ENCODE data around the gene RIPOR3.

DNA sequence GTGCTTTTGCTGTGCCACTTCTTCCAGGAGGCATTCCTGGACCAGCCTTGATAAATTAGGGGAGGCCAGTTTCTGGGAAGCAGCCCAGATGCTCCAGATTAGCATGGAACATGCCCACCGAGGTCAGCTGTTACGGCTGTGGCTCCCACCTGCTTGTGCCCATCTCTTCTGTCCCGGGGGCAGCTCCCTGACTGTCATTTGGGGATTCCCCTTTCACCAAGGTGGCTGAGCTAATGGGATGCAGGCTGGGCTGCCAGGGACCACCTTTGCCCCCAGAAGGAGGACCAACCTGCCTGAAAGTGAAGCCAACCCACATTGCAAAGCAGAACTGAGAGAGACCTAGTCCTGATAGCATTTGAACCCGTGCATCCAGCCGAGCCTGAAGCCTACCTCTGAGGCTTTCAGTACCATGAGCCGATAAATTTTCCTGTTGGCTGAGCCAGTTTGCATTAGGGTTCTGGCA, 95.9 kb downstream of the RIPOR3 start:
- TF ChIP-seq, protein P1, sequence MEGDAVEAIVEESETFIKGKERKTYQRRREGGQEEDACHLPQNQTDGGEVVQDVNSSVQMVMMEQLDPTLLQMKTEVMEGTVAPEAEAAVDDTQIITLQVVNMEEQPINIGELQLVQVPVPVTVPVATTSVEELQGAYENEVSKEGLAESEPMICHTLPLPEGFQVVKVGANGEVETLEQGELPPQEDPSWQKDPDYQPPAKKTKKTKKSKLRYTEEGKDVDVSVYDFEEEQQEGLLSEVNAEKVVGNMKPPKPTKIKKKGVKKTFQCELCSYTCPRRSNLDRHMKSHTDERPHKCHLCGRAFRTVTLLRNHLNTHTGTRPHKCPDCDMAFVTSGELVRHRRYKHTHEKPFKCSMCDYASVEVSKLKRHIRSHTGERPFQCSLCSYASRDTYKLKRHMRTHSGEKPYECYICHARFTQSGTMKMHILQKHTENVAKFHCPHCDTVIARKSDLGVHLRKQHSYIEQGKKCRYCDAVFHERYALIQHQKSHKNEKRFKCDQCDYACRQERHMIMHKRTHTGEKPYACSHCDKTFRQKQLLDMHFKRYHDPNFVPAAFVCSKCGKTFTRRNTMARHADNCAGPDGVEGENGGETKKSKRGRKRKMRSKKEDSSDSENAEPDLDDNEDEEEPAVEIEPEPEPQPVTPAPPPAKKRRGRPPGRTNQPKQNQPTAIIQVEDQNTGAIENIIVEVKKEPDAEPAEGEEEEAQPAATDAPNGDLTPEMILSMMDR (IDR thresholded peaks at IDR 0.05) = no peak
- TF ChIP-seq CBX2 (IDR thresholded peaks at IDR 0.05; ENCODE audit: borderline replicate concordance, low read depth) (no peak), POLR2A (IDR thresholded peaks at IDR 0.05; ENCODE audit: low read length) (no peak), CHD4 (IDR thresholded peaks at IDR 0.05; ENCODE audit: borderline replicate concordance) (no peak), NR3C1 (IDR thresholded peaks at IDR 0.05) (no peak), CEBPB (IDR thresholded peaks at IDR 0.05) (no peak), MAZ (IDR thresholded peaks at IDR 0.05; ENCODE audit: borderline replicate concordance, low read depth, low read length) (no peak), JUNB (IDR thresholded peaks at IDR 0.05) (no peak)
- TF ChIP-seq, protein P2, sequence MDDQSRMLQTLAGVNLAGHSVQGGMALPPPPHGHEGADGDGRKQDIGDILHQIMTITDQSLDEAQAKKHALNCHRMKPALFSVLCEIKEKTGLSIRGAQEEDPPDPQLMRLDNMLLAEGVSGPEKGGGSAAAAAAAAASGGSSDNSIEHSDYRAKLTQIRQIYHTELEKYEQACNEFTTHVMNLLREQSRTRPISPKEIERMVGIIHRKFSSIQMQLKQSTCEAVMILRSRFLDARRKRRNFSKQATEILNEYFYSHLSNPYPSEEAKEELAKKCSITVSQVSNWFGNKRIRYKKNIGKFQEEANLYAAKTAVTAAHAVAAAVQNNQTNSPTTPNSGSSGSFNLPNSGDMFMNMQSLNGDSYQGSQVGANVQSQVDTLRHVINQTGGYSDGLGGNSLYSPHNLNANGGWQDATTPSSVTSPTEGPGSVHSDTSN (IDR thresholded peaks at IDR 0.05) = no peak
